HepG2 (cell line): ENCODE results near the gene AGPAT2. TPM values are rescaled to one million over a fixed set of nuclear protein-coding genes. Genes with fewer than 3 reads are reported as not detected.

ENCODE experiments used
- CBX5 ChIP-seq: sonication (generic); formaldehyde crosslinking; IDR thresholded peaks from 2 replicates; pipeline ENCODE4 v1.4.0; 2020; ENCODE audit warnings: missing genetic modification reagents, borderline replicate concordance
- HNRNPK ChIP-seq: fragments of 200-400 bp; formaldehyde crosslinking; IDR thresholded peaks from 2 replicates; pipeline ENCODE4 v1.6.1; 2018; ENCODE audit warnings: low read length, low read depth, moderate library complexity, mild to moderate bottlenecking; ENCODE audit not compliant: poor library complexity, severe bottlenecking
- JUNB ChIP-seq: sonication (generic); formaldehyde crosslinking; IDR thresholded peaks from 2 replicates; pipeline ENCODE4 v1.8.0; 2022; ENCODE audit warnings: missing genetic modification reagents, mild to moderate bottlenecking, borderline replicate concordance
- KLF11 ChIP-seq: IDR thresholded peaks from 2 replicates; pipeline ENCODE4 v1.6.1; 2016; ENCODE audit warnings: missing compliant biosample characterization
- MAF1 ChIP-seq: sonication (generic); formaldehyde crosslinking; IDR thresholded peaks from 2 replicates; pipeline ENCODE4 v1.5.0; 2020; ENCODE audit warnings: missing genetic modification reagents, borderline replicate concordance
- MTERF4 ChIP-seq: sonication (generic); formaldehyde crosslinking; IDR thresholded peaks from 2 replicates; pipeline ENCODE4 v1.8.0; 2023; ENCODE audit warnings: mild to moderate bottlenecking, missing genetic modification reagents
- MTF1 ChIP-seq: sonication (generic); formaldehyde crosslinking; IDR thresholded peaks from 2 replicates; pipeline ENCODE4 v1.5.0; 2020; ENCODE audit warnings: missing genetic modification reagents
- RARG ChIP-seq: sonication (generic); formaldehyde crosslinking; IDR thresholded peaks from 2 replicates; pipeline ENCODE4 v1.4.0; 2020; ENCODE audit warnings: low read depth, mild to moderate bottlenecking, missing genetic modification reagents
- SIX1 ChIP-seq: sonication (generic); formaldehyde crosslinking; IDR thresholded peaks from 2 replicates; pipeline ENCODE4 v1.4.0; 2020; ENCODE audit warnings: missing genetic modification reagents, borderline replicate concordance
- XBP1 ChIP-seq: sonication (generic); formaldehyde crosslinking; IDR thresholded peaks from 2 replicates; pipeline ENCODE4 v1.5.0; 2020; ENCODE audit warnings: missing genetic modification reagents
- ZFY ChIP-seq: sonication (generic); formaldehyde crosslinking; IDR thresholded peaks from 2 replicates; pipeline ENCODE4 v1.4.0; 2020; ENCODE audit warnings: missing genetic modification reagents
- ZNF143 ChIP-seq: sonication (generic); formaldehyde crosslinking; IDR thresholded peaks from 2 replicates; pipeline ENCODE4 v1.4.0; 2020; ENCODE audit warnings: missing genetic modification reagents
- ZNF235 ChIP-seq: sonication (generic); formaldehyde crosslinking; IDR thresholded peaks from 2 replicates; pipeline ENCODE4 v1.8.1; 2023; ENCODE audit warnings: mild to moderate bottlenecking, missing genetic modification reagents, borderline replicate concordance
- ZNF530 ChIP-seq: sonication (generic); formaldehyde crosslinking; IDR thresholded peaks from 2 replicates; pipeline ENCODE4 v1.5.0; 2020; ENCODE audit warnings: low read depth, mild to moderate bottlenecking, missing genetic modification reagents
- ZSCAN20 ChIP-seq: sonication (generic); formaldehyde crosslinking; IDR thresholded peaks from 2 replicates; pipeline ENCODE4 v1.4.0; 2020; ENCODE audit warnings: missing genetic modification reagents, mild to moderate bottlenecking, borderline replicate concordance
- polyA plus RNA-seq, 8 experiments: library from polyadenylated mRNA; depleted of rRNA in 3 of 8; stranded (reverse) in 7 of 8; unstranded in 1 of 8; fragments of >200 nt; fragmentation: Illumina TruSeq in 4 of 8; extraction: Trizol in 4 of 8; gene quantifications; 2 replicates each; pipeline versions ENCODE4 v1.2.1 to v1.2.3, GENCODE V29; 2011 to 2016; ENCODE audit warnings: low read depth in 4 of 8, missing spikeins in 1 of 8, mixed read lengths in 1 of 8; ENCODE audit not compliant: insufficient read depth in 1 of 8
- total RNA-seq, 5 experiments: library from RNA; depleted of rRNA; stranded (reverse); fragments of >200 nt; fragmentation: Illumina TruSeq; extraction: Trizol; gene quantifications; 2 replicates each; pipeline ENCODE4 v1.2.3, GENCODE V29; 2016; ENCODE audit warnings: low read depth in 1 of 5
- TF ChIP-seq, protein P1 (sequence below): sonication (generic); formaldehyde crosslinking; IDR thresholded peaks from 2 replicates; pipeline ENCODE4 v1.4.0; 2020; ENCODE audit warnings: low read depth, mild to moderate bottlenecking, missing genetic modification reagents
- TF ChIP-seq, protein P2 (sequence below): sonication (generic); formaldehyde crosslinking; conservative IDR thresholded peaks from 2 replicates; pipeline ENCODE4 v1.4.0; 2020; ENCODE audit warnings: mild to moderate bottlenecking, missing genetic modification reagents, moderate library complexity
- TF ChIP-seq, protein P3 (sequence below): sonication (generic); formaldehyde crosslinking; IDR thresholded peaks from 2 replicates; pipeline ENCODE4 v1.8.1; 2023; ENCODE audit warnings: mild to moderate bottlenecking, missing genetic modification reagents

The AGPAT2 gene
- total and polyA plus RNA-seq, 2 of the 13 experiments (the other 11 are each of a cell fraction or from before 2014, with no cell fraction given) = 3.9 to 25.8 TPM

GRCh38 chr9:136645903-136646754, 41.1 kb downstream of the AGPAT2 start (continued):
- TF ChIP-seq, protein P1, sequence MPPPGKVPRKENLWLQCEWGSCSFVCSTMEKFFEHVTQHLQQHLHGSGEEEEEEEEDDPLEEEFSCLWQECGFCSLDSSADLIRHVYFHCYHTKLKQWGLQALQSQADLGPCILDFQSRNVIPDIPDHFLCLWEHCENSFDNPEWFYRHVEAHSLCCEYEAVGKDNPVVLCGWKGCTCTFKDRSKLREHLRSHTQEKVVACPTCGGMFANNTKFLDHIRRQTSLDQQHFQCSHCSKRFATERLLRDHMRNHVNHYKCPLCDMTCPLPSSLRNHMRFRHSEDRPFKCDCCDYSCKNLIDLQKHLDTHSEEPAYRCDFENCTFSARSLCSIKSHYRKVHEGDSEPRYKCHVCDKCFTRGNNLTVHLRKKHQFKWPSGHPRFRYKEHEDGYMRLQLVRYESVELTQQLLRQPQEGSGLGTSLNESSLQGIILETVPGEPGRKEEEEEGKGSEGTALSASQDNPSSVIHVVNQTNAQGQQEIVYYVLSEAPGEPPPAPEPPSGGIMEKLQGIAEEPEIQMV (CRISPR knock-in tag) = no peak; the same call in 1 of the 2 replicates
- no peak for TF ChIP-seq ZFY
- TF ChIP-seq RARG = no peak
- TF ChIP-seq, protein P2, sequence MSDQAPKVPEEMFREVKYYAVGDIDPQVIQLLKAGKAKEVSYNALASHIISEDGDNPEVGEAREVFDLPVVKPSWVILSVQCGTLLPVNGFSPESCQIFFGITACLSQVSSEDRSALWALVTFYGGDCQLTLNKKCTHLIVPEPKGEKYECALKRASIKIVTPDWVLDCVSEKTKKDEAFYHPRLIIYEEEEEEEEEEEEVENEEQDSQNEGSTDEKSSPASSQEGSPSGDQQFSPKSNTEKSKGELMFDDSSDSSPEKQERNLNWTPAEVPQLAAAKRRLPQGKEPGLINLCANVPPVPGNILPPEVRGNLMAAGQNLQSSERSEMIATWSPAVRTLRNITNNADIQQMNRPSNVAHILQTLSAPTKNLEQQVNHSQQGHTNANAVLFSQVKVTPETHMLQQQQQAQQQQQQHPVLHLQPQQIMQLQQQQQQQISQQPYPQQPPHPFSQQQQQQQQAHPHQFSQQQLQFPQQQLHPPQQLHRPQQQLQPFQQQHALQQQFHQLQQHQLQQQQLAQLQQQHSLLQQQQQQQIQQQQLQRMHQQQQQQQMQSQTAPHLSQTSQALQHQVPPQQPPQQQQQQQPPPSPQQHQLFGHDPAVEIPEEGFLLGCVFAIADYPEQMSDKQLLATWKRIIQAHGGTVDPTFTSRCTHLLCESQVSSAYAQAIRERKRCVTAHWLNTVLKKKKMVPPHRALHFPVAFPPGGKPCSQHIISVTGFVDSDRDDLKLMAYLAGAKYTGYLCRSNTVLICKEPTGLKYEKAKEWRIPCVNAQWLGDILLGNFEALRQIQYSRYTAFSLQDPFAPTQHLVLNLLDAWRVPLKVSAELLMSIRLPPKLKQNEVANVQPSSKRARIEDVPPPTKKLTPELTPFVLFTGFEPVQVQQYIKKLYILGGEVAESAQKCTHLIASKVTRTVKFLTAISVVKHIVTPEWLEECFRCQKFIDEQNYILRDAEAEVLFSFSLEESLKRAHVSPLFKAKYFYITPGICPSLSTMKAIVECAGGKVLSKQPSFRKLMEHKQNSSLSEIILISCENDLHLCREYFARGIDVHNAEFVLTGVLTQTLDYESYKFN (CRISPR knock-in tag) = peak; percentile 44
- TF ChIP-seq MTF1 (CRISPR knock-in tag) = no peak
- 0 out of 2 replicates have a peak, but pooled peaks have one; percentile 51 for TF ChIP-seq ZSCAN20
- TF ChIP-seq, protein P3, sequence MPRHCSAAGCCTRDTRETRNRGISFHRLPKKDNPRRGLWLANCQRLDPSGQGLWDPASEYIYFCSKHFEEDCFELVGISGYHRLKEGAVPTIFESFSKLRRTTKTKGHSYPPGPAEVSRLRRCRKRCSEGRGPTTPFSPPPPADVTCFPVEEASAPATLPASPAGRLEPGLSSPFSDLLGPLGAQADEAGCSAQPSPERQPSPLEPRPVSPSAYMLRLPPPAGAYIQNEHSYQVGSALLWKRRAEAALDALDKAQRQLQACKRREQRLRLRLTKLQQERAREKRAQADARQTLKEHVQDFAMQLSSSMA (CRISPR knock-in tag) = no peak
- TF ChIP-seq SIX1 (CRISPR knock-in tag) = no peak
- TF ChIP-seq MTERF4 (CRISPR knock-in tag) = peak; percentile 60; the same call in 1 of the 2 replicates
- TF ChIP-seq ZNF530 (CRISPR knock-in tag) = no peak
- TF ChIP-seq MAF1 (CRISPR knock-in tag) = no peak
- no peak for TF ChIP-seq XBP1
- TF ChIP-seq HNRNPK = peak; percentile 72
- no peak for TF ChIP-seq JUNB
- TF ChIP-seq KLF11 (CRISPR knock-in tag) = no peak
- no peak for TF ChIP-seq ZNF143 (CRISPR knock-in tag)
- peak; percentile 47; the same call in 1 of the 2 replicates for TF ChIP-seq ZNF235 (CRISPR knock-in tag)
- TF ChIP-seq CBX5 = no peak
